Transverse colon (tissue), 4 donors: ENCODE results near the gene PRSS12. TPM values are rescaled to one million over a fixed set of nuclear protein-coding genes. Genes with fewer than 3 reads are reported as not detected.

ENCODE experiments used
- DNase-seq: peaks from one replicate; pipeline ENCODE4 v3.0.0-alpha.2; 2019
- H3K27ac ChIP-seq, 4 donors: fragments of 200-600 bp; sonication (generic); 2 replicates each; pipeline ENCODE4 v1.5.1; 2016 to 2018; ENCODE audit warnings: inconsistent platforms in 4 of 4
- H3K27me3 ChIP-seq: fragments of 200-600 bp; sonication (generic); 2 replicates; pipeline ENCODE4 v1.5.1; 2017; ENCODE audit warnings: inconsistent platforms
- H3K36me3 ChIP-seq, 4 donors: fragments of 200-600 bp; sonication (generic); 2 replicates each; pipeline ENCODE4 v1.5.1; 2017 to 2019; ENCODE audit warnings: inconsistent platforms in 4 of 4
- H3K4me1 ChIP-seq, 4 donors: fragments of 200-600 bp; sonication (generic); 2 replicates each; pipeline ENCODE4 v1.5.1; 2017 to 2020; ENCODE audit warnings: inconsistent platforms in 4 of 4
- H3K4me3 ChIP-seq, 4 donors: fragments of 200-600 bp; sonication (generic); 1 replicate in 1 of 4; 2 replicates in 3 of 4; pipeline versions ENCODE4 v1.5.1 to v1.6.1; 2017 to 2019; ENCODE audit warnings: inconsistent platforms in 4 of 4
- H3K9me3 ChIP-seq, 2 donors: fragments of 200-600 bp; sonication (generic); 2 replicates each; pipeline ENCODE4 v1.5.1; 2017 to 2019; ENCODE audit warnings: inconsistent platforms in 2 of 2
- CTCF ChIP-seq, 5 experiments: fragments of 200-600 bp in 3 of 5; fragments of 450-650 bp in 2 of 5; sonication (generic) in 3 of 5; IDR thresholded peaks; 1 replicate in 2 of 5; 2 replicates in 3 of 5; pipeline ENCODE4 v1.5.1; 2016 to 2017; ENCODE audit warnings: antibody characterized with exemption in 5 of 5, inconsistent platforms in 3 of 5, mild to moderate bottlenecking in 2 of 5, moderate library complexity in 1 of 5
- EP300 ChIP-seq: sonication (generic); formaldehyde crosslinking; IDR thresholded peaks from one replicate; pipeline ENCODE4 v1.6.1; 2017; ENCODE audit warnings: antibody characterized with exemption, low read depth
- POLR2A ChIP-seq: fragments of 450-650 bp; IDR thresholded peaks from one replicate; pipeline ENCODE4 v1.6.1; 2016; ENCODE audit warnings: antibody characterized with exemption, mild to moderate bottlenecking, moderate library complexity
- POLR2AphosphoS5 ChIP-seq, 3 donors: sonication (generic); formaldehyde crosslinking; IDR thresholded peaks; one replicate each; pipeline ENCODE4 v1.6.1; 2016; ENCODE audit warnings: antibody characterized with exemption in 3 of 3
- WGBS, 2 donors: methylation state at CpG; one replicate each; pipeline ENCODE4 v1.1.5; 2018; ENCODE audit warnings: low coverage in 1 of 2; 5-methylcytosine and 5-hydroxymethylcytosine counted together
- in situ Hi-C, 4 donors: fragments of 200-750 bp; cut with MboI; loops; one replicate each; pipeline versions ENCODE4 v1.15.0 to v1.15.1; 2017; ENCODE audit warnings: low sequenced_read_pairs in 3 of 4, low pct_ligation_motif_present in 1 of 4, low pct_unique_long_range_greater_than_20kb in 1 of 4
- intact Hi-C: fragments of 100-400 bp; cut with DNase I; formaldehyde crosslinking; loops from one replicate; pipeline ENCODE4 v1.15.1; 2023; ENCODE audit warnings: low total_unique reads
- total RNA-seq, 4 donors: library from RNA; depleted of rRNA; stranded (reverse); fragments of >200 nt; gene quantifications; one replicate each; pipeline ENCODE4 v1.1.0, GENCODE V29; 2016

Gene PRSS12
- total RNA-seq, 4 donors from 2014 or later = 58.0 to 146 (median 84.3) TPM

DNA sequence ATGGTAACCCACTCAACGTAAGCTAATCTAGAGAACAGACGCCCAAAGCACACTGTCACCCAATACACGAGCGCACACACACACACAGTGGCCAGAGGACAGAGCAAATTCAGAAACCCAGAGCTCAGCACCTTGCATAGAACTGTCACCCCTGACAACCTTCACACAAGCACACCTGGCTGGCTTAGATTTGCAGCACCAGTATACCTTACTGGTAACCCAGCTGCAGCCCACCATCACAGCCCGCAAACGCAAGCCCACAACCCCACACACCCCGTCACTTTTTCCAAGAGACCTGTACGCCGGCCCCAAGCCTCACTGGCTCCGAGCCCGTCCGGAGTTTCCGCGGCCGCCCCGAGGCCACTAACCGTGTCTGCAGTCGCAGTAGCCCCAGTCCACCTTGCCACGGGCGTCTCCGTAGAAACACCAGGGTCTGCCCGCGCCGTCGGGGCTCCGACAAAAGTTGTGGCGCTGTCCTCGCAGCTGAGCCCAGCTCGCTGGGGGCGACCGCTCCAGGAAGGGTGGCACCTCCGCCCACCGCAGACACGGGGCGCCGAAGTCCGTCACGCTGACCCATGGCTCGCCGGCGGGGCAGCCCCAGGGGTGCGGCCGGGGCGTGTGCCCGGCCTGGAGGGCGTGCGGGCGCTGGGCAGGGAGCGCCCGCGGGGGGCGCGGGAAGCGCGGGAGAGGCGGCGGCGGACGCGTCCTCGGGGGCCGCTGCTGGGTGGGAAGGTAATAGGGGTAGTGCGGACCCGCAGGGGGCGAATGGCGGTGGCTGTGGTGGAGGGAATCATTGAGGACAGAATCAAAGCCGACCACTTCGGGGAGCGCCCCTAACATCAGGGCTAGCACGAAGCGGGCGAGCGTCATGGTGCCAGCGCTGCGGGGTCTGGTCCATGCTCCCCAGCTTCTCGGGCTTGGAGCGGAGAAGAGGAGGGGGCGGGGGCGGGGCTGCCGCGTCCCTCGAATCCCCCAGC is 664 bp downstream of the PRSS12 start:
- Histone ChIP-seq H3K9me3 (no peaks in the 10 kb centered on the region), H3K36me3 (no peaks in the 10 kb centered on the region), H3K27me3 (peaks cover 37% of the 10 kb centered on the region), H3K4me3 (peak overlapping the region; percentile 47 to 68 (median 49)), H3K27ac (peak overlapping the region; percentile 72 to 85 (median 83)), H3K4me1 (peaks cover 3 to 39% (median 7%) of the 10 kb centered on the region in 4 donors)
- intact Hi-C loops = loop anchor here (5.0 kb wide), 1 partner anchor 70 kb away; no protein-coding TSS in a partner anchor
- peak; percentile 65 for DNase-seq
- in situ Hi-C loops = no loop called here
- 8 to 37% methylated on average over 4 to 40 of the region's 82 CpGs for WGBS, 2 donors
- TF ChIP-seq POLR2A (peak; percentile 67), POLR2AphosphoS5 (IDR thresholded peaks at IDR 0.05) (peak in 2 of 3 donors; percentile 55 to 71), EP300 (no peak), CTCF (IDR thresholded peaks at IDR 0.05) (peak in 2 of 5 experiments; percentile 30 to 33)

DNA sequence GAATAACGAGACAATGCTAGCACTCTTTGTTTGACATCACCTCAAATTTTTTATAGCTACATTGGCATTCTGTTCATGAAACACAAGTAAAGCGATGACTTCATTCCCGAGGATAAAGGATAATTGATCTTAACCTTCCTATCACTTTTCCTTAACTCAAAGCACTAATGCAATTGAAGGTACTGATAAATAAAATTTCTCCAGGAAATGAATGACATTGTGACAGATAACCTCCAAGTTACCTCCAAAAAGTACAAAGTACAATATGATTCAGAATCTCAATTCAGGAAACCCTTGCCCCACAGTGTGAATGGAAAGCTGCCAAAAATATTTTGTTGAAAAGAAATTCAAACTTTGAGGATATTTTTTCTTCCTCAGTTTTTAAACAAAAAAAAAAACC is 1.8 kb downstream of the PRSS12 start:
- DNase-seq = no peak
- intact Hi-C loops (loop anchor here (5.0 kb wide), 1 partner anchor 69 kb away; no protein-coding TSS in a partner anchor), in situ Hi-C loops (no loop called here)
- H3K36me3 ChIP-seq = no peaks in the 10 kb centered on the region
- H3K9me3 ChIP-seq = no peaks in the 10 kb centered on the region
- H3K4me3 ChIP-seq = peak overlapping the region in 1 of 4 donors; percentile 68
- peaks cover 37% of the 10 kb centered on the region for H3K27me3 ChIP-seq
- WGBS, 2 donors = 57 to 66% methylated on average over 3 of the region's 3 CpGs
- H3K4me1 ChIP-seq = peaks cover 3 to 46% (median 8%) of the 10 kb centered on the region in 4 donors
- peak overlapping the region; percentile 65 to 85 (median 78) for H3K27ac ChIP-seq
- TF ChIP-seq CTCF (IDR thresholded peaks at IDR 0.05) = no peak

DNA sequence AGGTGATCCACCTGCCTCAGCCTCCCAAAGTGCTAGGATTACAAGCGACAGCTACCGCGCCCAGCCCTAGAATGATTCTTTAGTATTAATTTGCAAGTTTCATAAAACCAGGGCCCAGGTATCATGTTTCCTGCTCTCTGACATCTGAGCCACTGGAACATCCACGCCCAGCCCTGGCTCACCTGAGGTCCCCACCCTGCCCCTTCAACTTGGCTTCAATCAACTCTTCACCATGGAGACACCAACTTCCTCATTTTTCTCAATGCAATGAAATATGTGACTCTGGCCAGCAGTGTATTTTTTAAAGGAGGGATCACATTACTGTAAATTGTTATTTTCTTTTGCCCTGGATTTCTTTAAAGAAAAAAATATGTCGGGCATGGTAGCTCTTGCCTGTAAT is 3.9 kb downstream of the PRSS12 start:
- peaks cover 25% of the 10 kb centered on the region for H3K27me3 ChIP-seq
- WGBS, 2 donors = 46 to 65% methylated on average over 4 to 5 of the region's 5 CpGs
- H3K4me1 ChIP-seq = peaks cover 3 to 61% (median 11%) of the 10 kb centered on the region in 4 donors
- H3K27ac ChIP-seq = peak overlapping the region; percentile 65 to 85 (median 68)
- peak; percentile 82 for DNase-seq
- no peak for TF ChIP-seq EP300
- no peak for TF ChIP-seq CTCF (IDR thresholded peaks at IDR 0.05)
- TF ChIP-seq POLR2AphosphoS5 (IDR thresholded peaks at IDR 0.05) = peak in 2 of 3 donors; percentile 5 to 16
- peak; percentile 33 for TF ChIP-seq POLR2A
- in situ Hi-C loops = loop anchor here in 1 of 4 donors (10.0 kb wide), 1 partner anchor 64 kb away; no protein-coding TSS in a partner anchor
- no peaks in the 10 kb centered on the region for H3K9me3 ChIP-seq
- no peak overlapping the region for H3K4me3 ChIP-seq
- intact Hi-C loops = no loop called here
- H3K36me3 ChIP-seq = no peaks in the 10 kb centered on the region

DNA sequence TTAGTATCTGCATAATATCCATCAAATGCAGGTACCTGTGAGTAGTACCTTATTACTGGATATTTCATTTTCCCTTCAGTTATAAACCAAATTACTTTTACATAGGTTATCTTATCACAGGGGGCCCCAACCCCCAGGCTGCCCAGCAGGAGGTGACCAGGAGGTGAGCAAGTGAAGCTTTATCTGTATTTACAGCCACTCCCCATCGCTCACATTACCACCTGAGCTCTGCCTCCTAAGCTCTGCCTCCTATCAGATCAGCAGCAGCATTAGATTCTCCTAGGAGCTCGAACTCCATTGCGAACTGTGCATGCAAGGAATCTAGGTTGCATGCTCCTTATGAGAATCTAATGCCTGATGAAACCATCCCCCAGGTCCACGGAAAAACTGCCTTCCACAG is 6.3 kb downstream of the PRSS12 start:
- H3K27ac ChIP-seq = peak overlapping the region in 1 of 4 donors; percentile 73
- intact Hi-C loops (no loop called here), in situ Hi-C loops (loop anchor here in 1 of 4 donors (10.0 kb wide), 1 partner anchor 62 kb away; no protein-coding TSS in a partner anchor)
- no peaks in the 10 kb centered on the region for H3K36me3 ChIP-seq
- no peak overlapping the region for H3K4me3 ChIP-seq
- H3K4me1 ChIP-seq = peaks cover 0 to 45% (median 6%) of the 10 kb centered on the region in 4 donors
- WGBS, 2 donors = 86% methylated on average over 4 of the region's 4 CpGs; no CpG with 5 or more reads in 1 of the 2 donors
- DNase-seq = peak; percentile 13
- H3K9me3 ChIP-seq = no peaks in the 10 kb centered on the region
- H3K27me3 ChIP-seq = peaks cover 3% of the 10 kb centered on the region
- TF ChIP-seq POLR2A = no peak
- TF ChIP-seq POLR2AphosphoS5 (IDR thresholded peaks at IDR 0.05) = no peak
- no peak for TF ChIP-seq CTCF (IDR thresholded peaks at IDR 0.05)
- no peak for TF ChIP-seq EP300
